NCI-H226 (cell line): ENCODE measurements around the gene KCNMA1.
A peak's percentile ranks its signal among the peaks of the same experiment; 100 is the strongest.
"Not testable (repeated sequence)": the region's sequence is repeated elsewhere in the genome, so short reads cannot be mapped to it uniquely, and the experiment has no call there.

ENCODE experiments used
- DNase-seq: peaks from one replicate; pipeline ENCODE4 v3.0.0-alpha.2; 2015

KCNMA1 gene

DNA sequence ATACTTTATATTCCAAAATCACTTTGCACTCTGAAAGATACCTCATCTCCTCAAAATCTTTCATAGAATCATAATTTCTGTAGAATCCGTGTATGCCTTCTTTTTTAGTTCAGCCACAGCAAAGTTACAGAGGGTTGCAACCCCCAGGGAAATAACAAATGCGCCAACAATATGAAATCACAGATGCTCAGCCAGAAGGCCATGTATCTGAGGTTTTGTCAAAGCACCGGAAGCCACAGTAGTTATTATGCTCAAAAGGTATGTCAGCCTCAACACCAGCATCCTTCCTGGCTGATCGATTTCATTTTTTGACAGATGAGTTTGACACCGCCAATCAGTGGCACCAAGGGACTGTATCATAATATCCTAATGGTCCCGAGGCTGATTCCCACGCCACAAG lies 204.1 kb downstream of the KCNMA1 start:
- no peak for DNase-seq

DNA sequence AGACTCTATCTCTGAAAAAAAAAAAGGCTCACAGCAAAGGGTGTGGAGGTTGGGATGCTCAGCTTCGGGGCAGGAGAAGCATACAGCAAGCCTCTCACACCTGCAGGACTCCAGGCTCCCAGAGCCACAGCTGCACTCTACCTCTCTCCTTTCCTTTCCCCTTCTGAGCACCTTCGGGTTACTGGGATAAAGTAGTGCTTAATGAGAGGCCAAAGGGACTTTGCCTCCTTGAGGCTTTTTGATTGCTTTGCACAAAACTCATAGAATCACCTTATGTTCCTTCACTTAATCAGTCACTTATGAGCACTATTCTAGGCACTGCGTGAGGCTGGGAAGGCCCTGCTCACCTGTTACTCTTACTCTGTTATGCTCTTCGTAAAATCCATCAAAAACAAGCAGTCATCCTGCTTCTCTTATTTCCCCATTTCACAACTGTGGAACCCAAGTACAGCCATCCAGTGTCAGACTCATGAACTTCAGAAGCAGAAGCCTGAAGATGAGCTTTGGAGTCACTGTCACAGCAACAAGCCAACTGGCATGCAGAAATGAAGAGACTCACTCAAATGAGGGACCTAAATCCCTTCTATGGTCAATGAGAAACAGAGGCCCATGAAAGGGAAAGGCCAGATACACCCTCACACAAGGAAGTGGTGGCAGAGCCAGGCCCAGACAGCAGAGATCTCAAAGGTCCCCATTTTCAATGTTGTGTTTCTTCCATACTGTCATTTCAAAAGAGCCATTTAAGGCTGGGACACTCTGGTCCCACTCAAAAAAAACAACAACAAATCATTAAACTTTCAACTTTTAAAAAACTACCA lies 205.4 kb downstream of the KCNMA1 start:
- DNase-seq: no peak

DNA sequence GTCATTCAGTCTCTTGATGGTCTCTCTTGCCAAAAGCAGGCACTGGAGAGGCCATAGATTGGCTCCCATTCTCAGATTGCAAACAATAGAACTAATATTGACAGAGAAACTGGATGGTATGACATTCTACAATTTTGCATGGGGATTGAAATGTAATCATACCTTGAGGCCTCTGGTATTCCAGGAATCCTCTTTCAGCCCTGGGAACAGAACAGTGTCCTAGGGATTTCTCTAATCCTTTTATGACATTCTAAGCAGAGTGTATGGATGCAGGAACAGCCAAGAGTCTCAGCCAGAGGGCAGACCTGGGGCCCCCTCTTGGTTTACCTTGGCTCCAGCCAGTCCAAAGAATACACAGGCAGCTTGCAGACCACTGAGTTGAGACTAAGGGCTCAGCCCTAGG lies 206.4 kb downstream of the KCNMA1 start:
- no peak for DNase-seq

DNA sequence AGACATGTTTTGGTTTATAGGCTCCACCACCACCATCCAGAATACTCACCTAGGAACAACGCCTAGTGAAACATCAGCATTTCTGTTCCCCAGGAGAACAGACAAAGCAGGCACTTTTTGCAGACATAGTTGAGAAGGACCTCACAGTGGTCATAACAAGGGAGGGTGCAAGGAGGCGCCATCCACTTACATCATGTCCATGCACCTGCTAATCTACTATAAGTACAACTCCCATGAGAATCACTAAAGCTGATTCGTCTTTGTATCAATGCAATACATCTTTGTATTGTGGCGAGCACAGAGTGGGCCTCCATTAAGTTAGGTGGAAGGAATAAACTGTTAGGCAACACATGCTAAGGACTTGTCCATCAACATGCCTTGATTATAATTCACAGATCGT lies 207.1 kb downstream of the KCNMA1 start:
- no peak for DNase-seq

DNA sequence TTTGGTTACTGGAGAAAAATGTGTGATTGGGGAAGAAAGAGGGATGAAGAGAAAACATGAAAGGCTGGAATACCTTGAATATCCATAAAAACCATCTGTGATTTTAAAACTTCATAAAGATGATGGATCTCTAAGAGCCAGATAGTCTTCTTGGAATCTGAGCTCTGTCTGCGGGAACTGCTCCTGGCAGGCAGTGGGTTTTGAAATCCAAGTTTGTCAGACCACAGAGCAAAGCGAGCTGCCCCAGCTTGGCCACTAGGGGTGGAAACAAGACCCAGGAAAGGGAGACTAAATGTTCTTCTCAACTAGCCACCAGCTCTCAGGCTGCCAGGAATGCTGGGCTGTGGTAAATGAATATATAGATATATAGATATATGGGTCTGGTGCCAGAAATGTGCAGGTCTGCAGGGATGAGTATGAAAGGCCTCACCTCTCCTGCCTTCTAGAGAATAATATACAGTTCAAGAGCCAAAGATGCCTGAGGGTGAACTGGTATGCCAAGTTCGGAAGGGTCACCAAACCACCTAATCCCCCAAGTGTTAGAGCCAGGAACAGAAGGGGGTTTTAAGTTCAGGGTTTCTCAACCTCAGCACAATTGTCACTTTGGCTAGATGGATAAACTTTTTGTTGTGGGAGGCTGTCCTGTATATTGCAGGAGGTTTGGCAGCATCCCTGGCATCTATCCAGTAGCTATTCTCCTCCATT lies 208.8 kb downstream of the KCNMA1 start:
- DNase-seq: peak; percentile 61

DNA sequence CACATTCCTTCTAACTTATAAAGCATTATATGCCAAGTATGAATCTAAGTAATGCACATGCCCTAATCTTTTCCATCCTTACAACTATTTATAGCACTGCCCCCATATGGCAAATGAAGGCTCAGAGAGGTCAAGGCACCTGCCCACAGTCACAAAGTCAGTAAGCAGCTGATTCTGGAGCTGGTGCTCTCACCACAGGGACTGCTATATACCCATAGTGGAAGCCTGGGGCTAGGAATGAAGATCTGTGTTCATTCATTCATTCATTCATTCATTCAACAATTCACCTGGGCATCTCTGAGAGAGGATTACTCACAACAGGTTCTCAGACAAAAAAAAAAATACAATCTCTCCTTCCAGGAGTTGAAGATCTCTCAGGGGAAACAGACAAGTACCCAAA lies 213.4 kb downstream of the KCNMA1 start:
- no peak for DNase-seq

DNA sequence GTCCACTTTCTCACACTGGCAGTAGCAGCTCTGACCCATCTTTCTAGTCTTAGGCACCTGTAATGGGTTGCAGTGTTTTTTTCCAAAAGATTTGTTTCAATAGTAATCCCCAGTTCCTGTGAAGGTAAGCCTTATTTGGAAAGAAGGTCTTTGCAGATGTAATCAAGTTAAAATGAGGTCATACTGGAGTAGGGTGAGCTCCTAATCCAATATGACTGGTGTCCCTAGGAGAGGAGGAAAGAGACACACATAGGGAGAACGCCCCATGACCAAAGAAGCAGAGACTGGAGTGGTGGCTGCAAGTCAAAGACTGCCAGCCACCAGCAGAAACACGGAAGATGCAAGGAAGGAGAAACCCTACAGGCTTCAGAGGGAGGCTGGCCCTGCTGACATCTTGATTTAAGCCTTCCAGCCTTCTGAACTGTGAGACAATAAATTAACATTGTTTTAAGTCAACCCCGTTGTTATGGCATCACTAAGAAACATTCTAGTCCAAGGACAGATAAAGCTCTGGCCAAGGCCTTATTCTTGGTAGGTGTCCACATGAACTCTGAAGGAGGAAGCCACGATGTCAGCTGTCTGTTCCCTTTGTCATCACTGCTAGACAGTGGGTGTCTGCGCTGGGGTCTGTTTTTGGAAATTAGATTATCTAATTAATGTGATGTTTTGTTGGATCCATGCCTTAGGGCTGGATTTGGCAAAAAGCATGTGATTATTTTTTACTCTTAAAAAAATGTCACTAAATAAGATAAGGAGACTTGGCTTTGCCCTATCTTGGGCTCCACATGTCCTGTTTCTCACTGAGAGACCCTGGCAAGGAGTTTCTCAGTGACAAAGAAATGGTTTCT lies 214.9 kb downstream of the KCNMA1 start:
- DNase-seq: peak; percentile 28

DNA sequence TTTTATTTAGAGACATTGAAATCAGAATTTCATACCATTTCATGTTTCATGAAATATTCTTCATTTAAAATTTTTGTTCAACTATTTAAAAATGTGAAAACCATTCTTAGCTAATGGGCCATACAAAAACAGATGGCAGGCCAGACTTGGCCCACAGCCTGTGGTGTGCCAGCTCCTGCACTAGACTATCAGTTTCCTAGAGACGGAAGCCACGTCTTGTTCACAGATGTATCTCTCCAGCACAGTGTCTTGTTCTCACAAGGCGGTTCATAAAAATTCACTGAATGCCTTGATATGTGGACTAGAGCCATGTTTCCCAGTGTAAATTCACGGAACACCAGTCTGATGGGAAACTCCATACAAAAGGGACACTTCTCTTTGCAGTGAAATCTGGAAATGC lies 216.0 kb downstream of the KCNMA1 start:
- no peak for DNase-seq

DNA sequence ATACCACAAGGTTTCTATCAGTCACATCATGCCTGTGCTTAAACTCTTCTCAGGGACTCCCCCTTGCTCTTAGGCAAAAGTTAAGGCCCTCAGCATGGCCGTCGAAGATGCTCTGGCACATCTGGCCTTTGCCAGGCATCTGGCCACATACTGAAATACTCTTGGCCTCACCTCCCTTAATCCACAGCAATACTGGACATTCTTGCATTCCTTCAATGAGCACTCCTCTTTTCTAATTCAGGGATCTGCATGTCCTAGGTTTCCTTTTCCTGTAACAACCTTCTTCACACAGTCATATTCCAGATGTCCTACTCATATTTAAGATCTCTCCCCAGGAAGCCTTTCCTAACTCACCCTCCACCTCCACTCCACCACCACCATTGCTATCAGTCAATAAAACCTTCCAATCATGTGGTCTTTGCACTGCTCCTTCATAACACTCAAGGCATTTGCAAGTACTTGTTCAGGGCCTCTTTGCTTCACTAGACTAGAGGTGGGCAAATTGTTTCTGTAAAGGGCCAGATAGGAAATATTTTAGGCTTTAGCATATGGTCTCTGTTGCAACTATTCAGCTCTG lies 216.6 kb downstream of the KCNMA1 start:
- DNase-seq: no peak

DNA sequence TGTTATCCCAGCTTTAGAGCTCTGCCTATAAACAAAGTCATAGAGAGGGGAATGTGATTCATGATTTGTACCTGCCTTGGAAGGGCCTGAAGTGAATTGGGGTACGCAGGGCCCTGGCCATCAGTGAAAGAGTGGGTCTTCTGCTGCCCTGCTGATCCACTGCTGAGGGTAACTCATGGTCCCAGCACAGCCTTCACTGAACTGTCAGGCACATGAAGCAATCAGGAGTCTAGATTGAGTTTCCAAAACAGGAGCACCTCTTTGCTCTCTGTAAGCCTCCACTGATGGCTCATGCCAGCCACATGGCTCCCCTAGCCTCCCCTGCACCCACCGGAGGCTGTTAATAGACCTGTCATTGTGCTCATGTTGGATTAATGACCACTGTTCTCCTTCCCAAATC lies 217.6 kb downstream of the KCNMA1 start:
- no peak for DNase-seq

DNA sequence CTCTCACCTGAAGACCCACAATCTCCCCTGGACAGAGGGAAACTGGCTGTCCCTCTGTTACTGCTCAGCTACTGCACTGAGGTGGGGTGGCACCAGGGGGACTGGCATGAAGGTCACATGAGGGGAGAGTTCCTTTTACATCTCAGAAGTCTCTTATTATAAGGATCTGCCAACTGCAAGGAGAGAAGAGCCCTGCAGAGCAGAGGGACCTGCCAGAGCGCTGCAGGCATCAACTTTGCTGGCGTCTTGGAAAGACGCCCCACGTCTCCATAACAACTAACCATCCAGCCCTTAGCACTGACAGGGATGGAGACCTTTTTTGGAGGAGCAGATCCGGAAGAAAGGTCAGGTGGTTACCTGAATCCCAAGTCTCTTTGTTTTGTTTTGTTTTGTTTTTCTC lies 218.6 kb downstream of the KCNMA1 start:
- DNase-seq: no peak

DNA sequence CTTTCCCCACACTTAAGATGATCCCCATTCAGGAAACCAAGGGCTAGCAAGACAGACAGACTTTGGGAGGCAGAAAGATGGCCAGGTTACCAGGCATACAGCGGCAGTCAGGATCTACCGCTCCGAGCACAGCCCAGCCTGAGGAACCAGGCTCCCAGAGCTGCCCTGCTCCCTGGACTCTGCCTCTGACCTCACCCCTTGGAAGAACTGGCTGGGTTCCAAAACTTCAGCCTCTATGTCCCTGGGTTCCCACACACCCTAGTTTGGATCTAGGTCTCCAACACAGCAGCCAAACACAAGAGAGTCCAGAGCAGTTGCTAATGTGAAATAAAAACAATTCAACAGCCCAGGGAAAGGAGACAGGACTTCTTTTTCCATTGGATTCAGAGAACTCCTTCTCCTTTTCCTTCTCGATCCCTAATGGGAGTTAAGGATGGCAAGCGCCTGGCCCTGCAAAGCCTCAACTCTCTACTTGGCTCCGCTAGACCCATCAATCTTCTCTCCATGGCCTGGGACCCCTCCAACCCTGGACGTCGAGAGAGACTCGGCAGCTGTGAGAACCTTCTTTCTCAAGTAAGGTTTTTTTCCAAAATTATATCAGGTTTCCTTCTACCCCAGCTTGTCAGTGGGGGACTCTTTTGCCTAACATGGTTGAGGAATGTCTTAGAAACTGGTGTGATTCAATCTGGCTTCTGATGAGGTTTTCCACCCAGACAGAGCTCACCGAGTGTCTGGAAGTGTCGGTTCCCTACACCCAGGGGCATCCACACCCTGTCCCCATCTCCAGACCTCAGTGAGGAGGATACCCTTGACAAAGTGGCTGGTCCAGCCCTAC lies 219.6 kb downstream of the KCNMA1 start:
- no peak for DNase-seq

DNA sequence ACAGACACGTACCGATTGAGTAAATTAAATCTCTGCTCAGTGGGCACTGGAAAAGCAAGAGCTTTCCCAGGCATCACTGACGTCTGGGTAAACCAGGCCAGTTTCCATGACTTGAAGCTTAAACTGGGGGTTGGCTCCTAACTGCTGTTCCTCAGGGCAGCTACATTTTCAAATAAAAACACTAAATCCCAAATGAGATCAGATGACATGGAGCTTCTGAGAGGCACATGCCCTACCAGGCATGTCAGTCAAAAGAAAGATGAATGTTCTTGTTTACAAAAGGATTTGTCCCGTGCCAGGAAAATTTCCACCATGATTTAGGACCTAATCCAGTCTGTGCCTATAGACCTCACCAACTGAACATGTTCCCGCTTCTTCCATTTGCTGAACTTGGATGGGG lies 220.2 kb downstream of the KCNMA1 start:
- no peak for DNase-seq

DNA sequence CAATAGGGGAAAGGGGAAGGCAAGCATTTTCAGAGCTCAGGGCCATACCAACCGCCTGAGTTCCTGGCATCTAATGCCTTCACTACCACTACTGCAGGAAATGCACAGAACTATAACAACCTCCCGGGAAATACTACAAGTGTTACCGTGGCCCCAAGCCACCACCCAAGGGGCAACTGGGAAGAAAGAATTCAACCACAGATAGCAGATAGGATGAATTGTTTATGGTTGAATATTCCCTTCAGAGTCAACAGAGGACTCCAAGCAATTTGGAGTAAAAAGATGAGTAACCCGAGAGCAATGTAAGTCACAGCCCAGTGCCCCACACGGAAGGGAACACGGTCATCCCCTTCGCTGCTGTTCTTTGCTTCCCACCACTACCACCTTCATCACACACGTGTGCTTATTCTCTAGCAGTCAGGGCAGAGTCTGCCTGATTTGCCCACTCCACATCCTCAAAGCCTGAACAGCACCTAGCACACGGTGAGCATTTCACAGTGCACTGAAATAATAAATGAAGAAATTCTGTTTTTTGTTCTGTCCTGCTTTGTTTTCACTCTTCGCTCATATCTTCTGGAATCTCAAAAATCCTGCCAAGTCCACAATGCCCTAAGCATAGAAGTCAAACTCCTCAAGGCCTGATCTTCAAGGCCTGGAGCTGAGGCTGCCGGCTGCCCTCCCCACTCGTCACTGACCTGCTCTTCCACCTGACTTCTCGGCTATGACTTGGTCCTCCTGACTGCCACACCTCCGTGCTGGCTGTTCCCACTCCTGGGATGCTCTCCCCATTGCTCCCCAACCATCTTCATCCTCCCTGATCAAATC lies 221.1 kb downstream of the KCNMA1 start:
- peak; percentile 98 for DNase-seq

DNA sequence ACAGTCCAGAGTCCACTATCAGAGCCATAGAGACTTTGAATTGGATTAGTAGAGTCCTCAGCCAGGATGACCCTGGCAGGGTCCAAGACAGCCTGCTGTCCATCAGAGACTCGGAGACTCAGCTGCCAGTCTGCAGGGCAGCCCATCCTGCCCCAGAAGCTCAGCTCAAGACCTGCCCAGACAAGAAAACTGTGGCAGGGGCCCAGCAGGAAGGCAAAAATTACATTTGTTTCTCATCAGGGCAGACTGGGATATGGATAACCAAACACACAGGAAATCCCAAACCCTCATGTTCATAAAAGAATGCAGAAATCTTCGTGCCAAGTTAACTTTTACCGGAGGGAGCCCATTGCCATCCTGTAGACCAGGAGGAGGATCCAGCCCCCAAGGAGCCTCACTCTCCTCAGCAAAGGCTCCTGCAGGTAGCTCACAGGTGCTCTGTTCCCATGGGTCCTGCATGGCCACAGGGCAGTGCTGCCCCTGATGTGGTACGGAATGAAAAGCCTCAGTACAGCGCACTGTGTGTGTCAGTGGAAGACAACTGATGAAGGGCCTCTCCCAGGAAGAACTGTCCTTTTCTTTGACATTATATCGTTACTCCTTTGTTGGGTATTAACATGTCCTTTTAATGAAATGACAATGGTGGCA lies 222.2 kb downstream of the KCNMA1 start:
- no peak for DNase-seq

DNA sequence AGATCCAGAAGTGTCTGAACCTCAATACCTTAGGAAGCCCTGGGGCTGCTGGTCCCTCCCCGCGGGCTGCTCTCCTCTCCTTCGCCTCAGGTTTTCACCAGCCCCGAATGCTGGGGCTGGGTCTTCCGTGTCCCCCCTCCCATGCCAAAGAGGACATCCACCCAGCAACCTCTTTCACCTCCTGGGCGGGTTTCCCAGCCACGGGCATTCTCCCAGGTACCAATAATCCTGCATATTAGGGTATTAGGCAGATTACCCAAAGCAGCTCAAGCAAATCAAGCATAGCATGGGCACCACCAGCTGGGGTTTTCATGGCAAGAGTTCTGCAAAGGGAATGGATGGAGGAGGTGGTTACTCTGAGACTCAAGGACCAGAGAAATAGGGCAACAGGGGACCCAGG lies 224.4 kb downstream of the KCNMA1 start:
- no peak for DNase-seq

DNA sequence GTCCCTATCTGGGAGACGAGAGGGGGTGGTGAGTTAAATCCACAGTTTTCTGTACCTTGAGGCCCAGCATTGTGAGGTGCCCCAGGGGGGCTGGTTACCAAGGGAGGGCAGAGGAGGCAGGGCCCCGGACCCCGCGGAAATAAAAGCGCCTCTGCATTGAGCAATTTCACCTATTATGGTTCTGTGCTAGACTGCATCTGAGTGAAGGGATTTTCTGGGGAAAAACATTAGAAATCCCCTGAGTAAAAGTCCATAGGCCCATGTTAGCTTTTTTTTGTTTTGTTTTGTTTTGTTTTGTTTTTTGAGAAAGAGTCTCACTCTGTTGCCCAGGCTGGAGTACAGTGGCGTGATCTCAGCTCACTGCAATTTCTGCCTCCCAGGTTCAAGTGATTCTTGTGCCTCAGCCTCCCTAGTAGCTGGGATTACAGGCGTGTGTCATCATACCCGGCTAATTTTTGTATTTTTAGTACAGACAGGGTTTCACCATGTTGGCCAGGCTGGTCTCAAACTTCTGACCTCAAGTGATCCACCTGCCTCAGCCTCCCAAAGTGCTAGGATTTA lies 225.0 kb downstream of the KCNMA1 start:
- not testable (repeated sequence) for DNase-seq

DNA sequence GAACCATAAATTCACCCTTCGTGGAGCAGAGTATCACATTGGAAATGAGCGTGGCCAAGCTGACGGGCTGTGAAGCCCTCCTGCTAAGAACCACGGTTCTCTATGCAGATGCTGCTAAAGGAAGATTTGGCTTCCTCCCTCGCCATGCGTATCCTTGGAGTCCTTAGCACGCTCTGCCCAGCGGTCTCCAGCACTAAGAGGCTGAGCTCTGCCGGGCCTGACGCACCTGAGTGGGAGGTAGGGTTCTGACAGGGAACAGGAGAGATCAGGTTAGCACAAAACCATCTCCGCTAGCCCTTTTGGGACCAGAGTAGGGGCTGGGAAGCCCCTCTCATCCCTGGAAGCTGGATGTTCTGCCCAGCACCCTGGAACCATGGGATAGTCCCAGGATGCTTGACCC lies 225.8 kb downstream of the KCNMA1 start:
- DNase-seq: no peak

DNA sequence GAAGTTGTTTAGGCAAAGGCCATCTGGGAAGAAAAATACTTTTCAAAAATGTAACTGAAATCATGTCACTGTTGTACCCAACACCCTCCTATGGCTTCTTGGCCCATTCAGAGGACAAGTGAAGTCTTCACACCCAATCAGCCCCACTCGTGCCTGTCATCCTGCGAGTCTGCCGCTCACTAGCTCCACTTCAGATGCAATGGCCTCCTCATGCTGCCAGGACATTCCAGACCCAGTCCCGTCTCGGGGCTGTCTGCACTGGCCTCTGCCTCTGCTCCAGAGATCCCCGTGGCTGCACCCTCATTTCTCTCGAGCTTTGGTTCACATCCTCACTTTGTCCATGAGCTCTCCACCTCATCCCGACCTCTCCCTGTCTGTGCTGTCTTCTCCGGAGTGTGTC lies 227.1 kb downstream of the KCNMA1 start:
- no peak for DNase-seq

DNA sequence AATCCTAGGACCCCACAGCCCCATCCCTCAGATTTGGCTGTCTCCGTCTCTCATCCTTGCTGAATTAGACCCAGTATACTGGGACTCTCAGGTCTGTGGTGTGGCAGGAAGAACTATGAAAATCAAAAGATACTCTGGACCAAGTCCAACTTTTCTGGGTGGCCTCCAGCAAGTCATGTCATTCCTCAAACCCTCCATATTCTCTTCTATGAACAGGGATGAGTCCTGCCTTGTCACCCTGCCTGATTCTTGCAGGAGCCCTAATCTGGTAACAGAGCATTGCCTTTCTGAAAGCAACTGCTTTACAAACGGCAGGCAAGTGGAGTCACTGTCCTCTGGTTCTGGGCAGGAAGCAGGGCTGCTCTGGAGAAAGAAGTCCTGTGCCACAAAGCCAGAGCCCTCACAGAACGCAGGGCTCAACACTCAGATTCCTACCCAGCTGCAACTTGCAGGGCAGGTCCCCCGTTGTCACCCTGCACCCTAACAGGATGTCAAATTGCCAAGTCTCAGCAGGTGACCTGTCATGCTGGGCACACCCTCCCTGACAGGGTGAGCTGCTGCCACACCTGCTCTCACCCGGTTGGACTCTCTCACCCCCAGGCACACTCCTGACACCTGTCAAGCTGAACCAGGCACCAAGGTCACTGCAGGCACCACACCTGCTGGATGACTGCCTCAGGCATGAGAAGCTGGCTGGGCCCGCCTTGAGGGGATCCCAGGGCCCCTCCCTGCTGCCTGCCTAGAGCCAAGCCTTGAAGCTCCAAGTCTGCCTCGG lies 227.7 kb downstream of the KCNMA1 start:
- no peak for DNase-seq
